SHP77 treated with DMSO at 0.1 percent for 48 hours (cell line): ENCODE results near the gene SLC46A2.

ENCODE experiments used
- DNase-seq: peaks from one replicate; lab custom pipeline; 2025; lab: John Stamatoyannopoulos, UW

Gene SLC46A2

GRCh38 chr9:112885324-112885723 is 5.4 kb downstream of the SLC46A2 start:
- no peak for DNase-seq

- no peak for DNase-seq
Measured at GRCh38 chr9:112884721-112885120, 6.0 kb downstream of the SLC46A2 start.

- no peak for DNase-seq
Measured at GRCh38 chr9:112884101-112884500, 6.6 kb downstream of the SLC46A2 start.

GRCh38 chr9:112881331-112881730 is 9.3 kb downstream of the SLC46A2 start:
- DNase-seq: no peak

GRCh38 chr9:112880650-112881049 is 10.0 kb downstream of the SLC46A2 start:
- no peak for DNase-seq

GRCh38 chr9:112878752-112879151 is 11.9 kb downstream of the SLC46A2 start:
- no peak for DNase-seq

- no peak for DNase-seq
Measured at GRCh38 chr9:112873773-112874405, 16.8 kb downstream of the SLC46A2 start.

- DNase-seq: no peak
Measured at GRCh38 chr9:112872019-112872418, 18.7 kb downstream of the SLC46A2 start.

GRCh38 chr9:112870556-112870955 is 20.1 kb downstream of the SLC46A2 start:
- DNase-seq: no peak

GRCh38 chr9:112869917-112870316 is 20.8 kb downstream of the SLC46A2 start:
- DNase-seq: no peak

GRCh38 chr9:112869041-112869529 is 21.6 kb downstream of the SLC46A2 start:
- no peak for DNase-seq

- no peak for DNase-seq
Measured at GRCh38 chr9:112868461-112868860, 22.2 kb downstream of the SLC46A2 start.

GRCh38 chr9:112867275-112867991 is 23.2 kb downstream of the SLC46A2 start:
- no peak for DNase-seq

GRCh38 chr9:112866662-112867274 is 23.9 kb downstream of the SLC46A2 start:
- no peak for DNase-seq

- no peak for DNase-seq
Measured at GRCh38 chr9:112864982-112865381, 25.7 kb downstream of the SLC46A2 start.

GRCh38 chr9:112864403-112864802 is 26.3 kb downstream of the SLC46A2 start:
- no peak for DNase-seq

- no peak for DNase-seq
Measured at GRCh38 chr9:112863746-112864145, 26.9 kb downstream of the SLC46A2 start.

- DNase-seq: no peak
Measured at GRCh38 chr9:112863214-112863613, 27.5 kb downstream of the SLC46A2 start.

- DNase-seq: no peak
Measured at GRCh38 chr9:112861638-112862555, 28.8 kb downstream of the SLC46A2 start.

- no peak for DNase-seq
Measured at GRCh38 chr9:112861155-112861554, 29.5 kb downstream of the SLC46A2 start.

- no peak for DNase-seq
Measured at GRCh38 chr9:112860451-112860850, 30.2 kb downstream of the SLC46A2 start.

GRCh38 chr9:112858625-112859147 is 32.0 kb downstream of the SLC46A2 start:
- no peak for DNase-seq
